ENCODE data around the gene NFE2L3.

The NFE2L3 gene

GRCh38 chr7:26195867-26196657 is 44.1 kb downstream of the NFE2L3 start:
- Histone ChIP-seq H3K4me1 (ENCODE audit: insufficient read depth, low read length) (peaks cover 52% of the 10 kb centered on the region), H3K36me3 (ENCODE audit: insufficient read depth, low read length) (peaks cover 87% of the 10 kb centered on the region), H3K27ac (ENCODE audit: low read length) (no peak overlapping the region)

DNA sequence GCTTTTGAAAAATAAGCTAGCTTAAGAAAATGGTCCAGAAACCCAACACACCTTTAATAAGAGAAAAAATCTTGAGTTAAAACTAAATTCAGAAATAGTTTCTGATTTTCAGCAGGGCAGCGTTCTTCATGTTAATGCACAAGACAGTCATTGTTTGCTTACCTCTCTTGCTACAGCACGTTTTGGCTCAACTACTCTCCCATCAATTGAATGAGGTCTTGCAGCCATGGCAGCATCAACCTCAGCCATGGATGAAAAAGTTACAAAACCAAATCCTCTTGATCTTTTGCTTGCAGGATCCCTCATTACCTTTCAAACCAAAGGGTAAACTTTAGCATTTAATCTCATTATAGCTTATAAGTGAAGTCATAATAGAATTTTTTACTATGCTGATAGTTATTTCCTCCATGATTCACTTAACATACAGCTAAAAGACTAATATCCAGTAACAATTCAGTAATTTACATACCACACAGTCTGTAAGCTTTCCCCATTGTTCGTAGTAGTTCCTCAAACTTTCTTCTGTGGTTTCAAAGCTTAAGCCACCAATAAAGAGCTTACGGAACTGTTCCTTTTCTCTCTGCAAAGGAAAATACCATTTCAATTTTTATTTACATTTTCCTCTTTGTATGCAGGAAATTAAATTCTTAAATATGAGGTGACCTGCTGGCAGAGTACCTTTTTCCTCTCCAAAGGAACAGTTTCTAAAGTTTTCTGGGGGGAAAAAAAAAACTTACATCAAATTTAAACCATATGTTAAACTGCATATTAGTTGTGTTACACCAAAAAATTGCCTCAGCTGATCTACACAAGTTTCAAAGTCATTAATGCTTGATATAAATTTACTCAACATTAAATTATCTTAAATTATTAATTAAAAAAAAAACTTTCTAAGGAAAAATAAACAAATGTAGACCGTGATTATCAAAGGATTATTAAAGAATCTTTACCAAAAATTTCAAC is 45.4 kb downstream of the NFE2L3 start:
- peak overlapping the region; percentile 89; the same call in 1 of the 2 replicates for H3K27ac ChIP-seq (ENCODE audit: low read length)
- H3K36me3 ChIP-seq (ENCODE audit: insufficient read depth, low read length), result peaks cover 79% of the 10 kb centered on the region
- peak overlapping the region; percentile 84 for H3K9ac ChIP-seq (ENCODE audit: low read depth, low read length)
- H2AFZ ChIP-seq (ENCODE audit: low read depth, low read length), result no peak overlapping the region
- H3K4me3 ChIP-seq (ENCODE audit: low read depth in 1 of 2, low read length in 2 of 2), result peak overlapping the region; percentile 61 to 97; a peak in 3 of 4 replicates
- peaks cover 51% of the 10 kb centered on the region for H3K4me1 ChIP-seq (ENCODE audit: insufficient read depth, low read length)
- H3K27me3 ChIP-seq (ENCODE audit: insufficient read depth, low read length, poor library complexity), result no peaks in the 10 kb centered on the region
- ATAC-seq (ENCODE audit: insufficient read depth, low read depth) (no peak), DNase-seq (no peak)
- no peaks in the 10 kb centered on the region for H3K9me3 ChIP-seq (ENCODE audit: insufficient read depth, low read length, severe bottlenecking)
- peaks cover 90% of the 10 kb centered on the region for H3K79me2 ChIP-seq (ENCODE audit: insufficient read depth, low read length)
- TF ChIP-seq EZH2 (IDR thresholded peaks at IDR 0.05; ENCODE audit: borderline replicate concordance, low read depth, low read length, severe bottlenecking), result no peak
- TF ChIP-seq, protein P1, sequence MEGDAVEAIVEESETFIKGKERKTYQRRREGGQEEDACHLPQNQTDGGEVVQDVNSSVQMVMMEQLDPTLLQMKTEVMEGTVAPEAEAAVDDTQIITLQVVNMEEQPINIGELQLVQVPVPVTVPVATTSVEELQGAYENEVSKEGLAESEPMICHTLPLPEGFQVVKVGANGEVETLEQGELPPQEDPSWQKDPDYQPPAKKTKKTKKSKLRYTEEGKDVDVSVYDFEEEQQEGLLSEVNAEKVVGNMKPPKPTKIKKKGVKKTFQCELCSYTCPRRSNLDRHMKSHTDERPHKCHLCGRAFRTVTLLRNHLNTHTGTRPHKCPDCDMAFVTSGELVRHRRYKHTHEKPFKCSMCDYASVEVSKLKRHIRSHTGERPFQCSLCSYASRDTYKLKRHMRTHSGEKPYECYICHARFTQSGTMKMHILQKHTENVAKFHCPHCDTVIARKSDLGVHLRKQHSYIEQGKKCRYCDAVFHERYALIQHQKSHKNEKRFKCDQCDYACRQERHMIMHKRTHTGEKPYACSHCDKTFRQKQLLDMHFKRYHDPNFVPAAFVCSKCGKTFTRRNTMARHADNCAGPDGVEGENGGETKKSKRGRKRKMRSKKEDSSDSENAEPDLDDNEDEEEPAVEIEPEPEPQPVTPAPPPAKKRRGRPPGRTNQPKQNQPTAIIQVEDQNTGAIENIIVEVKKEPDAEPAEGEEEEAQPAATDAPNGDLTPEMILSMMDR (IDR thresholded peaks at IDR 0.05; ENCODE audit: borderline replicate concordance, extremely low read depth, low read length, poor library complexity, severe bottlenecking), result no peak
- peaks cover 71% of the 10 kb centered on the region for H4K20me1 ChIP-seq (ENCODE audit: insufficient read depth, low read length)
- H3K4me2 ChIP-seq (ENCODE audit: insufficient read depth, low read length), result peak overlapping the region; percentile 72

More at GRCh38 chr7:26195867-26196657, 44.1 kb downstream of the NFE2L3 start:
- TF ChIP-seq EZH2 (IDR thresholded peaks at IDR 0.05; ENCODE audit: borderline replicate concordance, low read depth, low read length, severe bottlenecking), result no peak
- TF ChIP-seq, protein P1 (IDR thresholded peaks at IDR 0.05; ENCODE audit: borderline replicate concordance, extremely low read depth, low read length, poor library complexity, severe bottlenecking), result no peak
- H3K79me2 ChIP-seq (ENCODE audit: insufficient read depth, low read length), result peaks cover 94% of the 10 kb centered on the region
- H3K4me2 ChIP-seq (ENCODE audit: insufficient read depth, low read length), result peak overlapping the region; percentile 72
- peaks cover 85% of the 10 kb centered on the region for H4K20me1 ChIP-seq (ENCODE audit: insufficient read depth, low read length)
- H2AFZ ChIP-seq (ENCODE audit: low read depth, low read length), result no peak overlapping the region
- H3K9ac ChIP-seq (ENCODE audit: low read depth, low read length), result peak overlapping the region; percentile 84
- no peaks in the 10 kb centered on the region for H3K27me3 ChIP-seq (ENCODE audit: insufficient read depth, low read length, poor library complexity)
- peak overlapping the region; percentile 1 to 61; a peak in 3 of 4 replicates for H3K4me3 ChIP-seq (ENCODE audit: low read depth in 1 of 2, low read length in 2 of 2)
- DNase-seq, result no peak
- ATAC-seq (ENCODE audit: insufficient read depth, low read depth), result no peak
- H3K9me3 ChIP-seq (ENCODE audit: insufficient read depth, low read length, severe bottlenecking), result no peaks in the 10 kb centered on the region

DNA sequence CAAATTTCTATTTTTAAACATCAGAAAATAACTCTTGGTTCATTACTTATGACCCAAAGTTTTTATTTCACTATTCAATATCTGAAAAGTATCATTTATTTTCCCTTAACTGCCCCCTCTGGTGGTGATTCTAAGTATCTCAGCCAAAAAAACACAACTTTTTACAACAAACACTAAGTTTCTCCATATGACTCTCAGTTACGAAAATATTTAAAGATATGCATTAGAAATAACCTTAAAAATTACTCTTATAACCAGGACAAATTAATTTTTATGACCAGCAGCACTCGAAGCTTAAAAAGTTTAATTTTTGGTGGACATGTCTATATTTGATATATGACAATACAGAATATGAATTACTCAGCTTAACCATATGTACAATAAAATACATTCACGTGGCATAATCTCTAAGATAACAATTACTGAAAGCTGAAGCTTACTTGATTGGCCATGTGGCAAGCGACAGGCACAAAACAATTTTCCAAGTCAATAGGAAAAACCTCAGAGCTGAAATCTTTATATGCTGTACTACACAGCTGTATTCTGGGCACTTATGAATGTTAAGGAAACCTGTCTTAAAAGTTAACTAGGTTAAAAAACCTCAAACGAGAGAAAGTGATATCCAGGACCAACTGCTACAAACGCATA is 46.3 kb downstream of the NFE2L3 start:
- Histone ChIP-seq H3K9ac (ENCODE audit: low read depth, low read length) (peak overlapping the region; percentile 84), H2AFZ (ENCODE audit: low read depth, low read length) (no peak overlapping the region), H3K79me2 (ENCODE audit: insufficient read depth, low read length) (peaks cover 90% of the 10 kb centered on the region), H3K4me3 (ENCODE audit: low read depth in 1 of 2, low read length in 2 of 2) (peak overlapping the region; percentile 61 to 97), H3K36me3 (ENCODE audit: insufficient read depth, low read length) (peaks cover 78% of the 10 kb centered on the region), H3K4me1 (ENCODE audit: insufficient read depth, low read length) (peaks cover 47% of the 10 kb centered on the region), H3K27ac (ENCODE audit: low read length) (peak overlapping the region; percentile 89), H3K27me3 (ENCODE audit: insufficient read depth, low read length, poor library complexity) (no peaks in the 10 kb centered on the region), H3K9me3 (ENCODE audit: insufficient read depth, low read length, severe bottlenecking) (no peaks in the 10 kb centered on the region), H3K4me2 (ENCODE audit: insufficient read depth, low read length) (peak overlapping the region; percentile 72), H4K20me1 (ENCODE audit: insufficient read depth, low read length) (peaks cover 70% of the 10 kb centered on the region)
- ATAC-seq (ENCODE audit: insufficient read depth, low read depth) (no peak), DNase-seq (no peak)
- TF ChIP-seq EZH2 (IDR thresholded peaks at IDR 0.05; ENCODE audit: borderline replicate concordance, low read depth, low read length, severe bottlenecking), result no peak
- TF ChIP-seq, protein P1 (IDR thresholded peaks at IDR 0.05; ENCODE audit: borderline replicate concordance, extremely low read depth, low read length, poor library complexity, severe bottlenecking), result peak; percentile 73

Data from DND-41 (cell line).